WERI-Rb-1 (cell line): ENCODE results near the gene TRIM54.

Experiments used
- DNase-seq: peaks from one replicate; pipeline ENCODE4 v3.0.0-alpha.2; 2020
- H3K27ac ChIP-seq: fragments of 250-450 bp; sonication (Bioruptor Pico); 2 replicates; pipeline ENCODE4 v1.5.1; 2020; ENCODE audit warnings: mild to moderate bottlenecking, moderate library complexity
- H3K27me3 ChIP-seq: fragments of 250-450 bp; sonication (Bioruptor Pico); 2 replicates; pipeline ENCODE4 v1.5.1; 2021; ENCODE audit warnings: mild to moderate bottlenecking, low read depth, moderate library complexity; ENCODE audit not compliant: insufficient read depth, severe bottlenecking
- H3K36me3 ChIP-seq: fragments of 250-450 bp; sonication (Bioruptor Pico); 2 replicates; pipeline ENCODE4 v1.5.1; 2020; ENCODE audit warnings: mild to moderate bottlenecking, moderate library complexity
- H3K4me3 ChIP-seq: 2 replicates; pipeline ENCODE4 v1.5.1; 2011; ENCODE audit warnings: low read depth, mild to moderate bottlenecking, control low read depth, low read length
- H3K9me3 ChIP-seq: fragments of 250-450 bp; sonication (Bioruptor Pico); 2 replicates; pipeline ENCODE4 v1.5.1; 2021; ENCODE audit warnings: mild to moderate bottlenecking, moderate library complexity; ENCODE audit not compliant: severe bottlenecking
- TF ChIP-seq, protein P1 (sequence below): IDR thresholded peaks from 2 replicates; pipeline ENCODE4 v1.5.1; 2011; ENCODE audit warnings: low read depth, mild to moderate bottlenecking, control low read depth, inconsistent platforms, low read length

The TRIM54 gene

GRCh38 chr2:27322301-27322765 is 40.1 kb downstream of the TRIM54 start:
- no peaks in the 10 kb centered on the region for H3K27me3 ChIP-seq
- peak; percentile 29 for DNase-seq
- H3K9me3 ChIP-seq, result no peaks in the 10 kb centered on the region
- TF ChIP-seq, protein P1, sequence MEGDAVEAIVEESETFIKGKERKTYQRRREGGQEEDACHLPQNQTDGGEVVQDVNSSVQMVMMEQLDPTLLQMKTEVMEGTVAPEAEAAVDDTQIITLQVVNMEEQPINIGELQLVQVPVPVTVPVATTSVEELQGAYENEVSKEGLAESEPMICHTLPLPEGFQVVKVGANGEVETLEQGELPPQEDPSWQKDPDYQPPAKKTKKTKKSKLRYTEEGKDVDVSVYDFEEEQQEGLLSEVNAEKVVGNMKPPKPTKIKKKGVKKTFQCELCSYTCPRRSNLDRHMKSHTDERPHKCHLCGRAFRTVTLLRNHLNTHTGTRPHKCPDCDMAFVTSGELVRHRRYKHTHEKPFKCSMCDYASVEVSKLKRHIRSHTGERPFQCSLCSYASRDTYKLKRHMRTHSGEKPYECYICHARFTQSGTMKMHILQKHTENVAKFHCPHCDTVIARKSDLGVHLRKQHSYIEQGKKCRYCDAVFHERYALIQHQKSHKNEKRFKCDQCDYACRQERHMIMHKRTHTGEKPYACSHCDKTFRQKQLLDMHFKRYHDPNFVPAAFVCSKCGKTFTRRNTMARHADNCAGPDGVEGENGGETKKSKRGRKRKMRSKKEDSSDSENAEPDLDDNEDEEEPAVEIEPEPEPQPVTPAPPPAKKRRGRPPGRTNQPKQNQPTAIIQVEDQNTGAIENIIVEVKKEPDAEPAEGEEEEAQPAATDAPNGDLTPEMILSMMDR, result no peak
- H3K27ac ChIP-seq, result peak overlapping the region; percentile 91
- peaks cover 21% of the 10 kb centered on the region for H3K36me3 ChIP-seq
- H3K4me3 ChIP-seq, result peak overlapping the region; percentile 89

DNA sequence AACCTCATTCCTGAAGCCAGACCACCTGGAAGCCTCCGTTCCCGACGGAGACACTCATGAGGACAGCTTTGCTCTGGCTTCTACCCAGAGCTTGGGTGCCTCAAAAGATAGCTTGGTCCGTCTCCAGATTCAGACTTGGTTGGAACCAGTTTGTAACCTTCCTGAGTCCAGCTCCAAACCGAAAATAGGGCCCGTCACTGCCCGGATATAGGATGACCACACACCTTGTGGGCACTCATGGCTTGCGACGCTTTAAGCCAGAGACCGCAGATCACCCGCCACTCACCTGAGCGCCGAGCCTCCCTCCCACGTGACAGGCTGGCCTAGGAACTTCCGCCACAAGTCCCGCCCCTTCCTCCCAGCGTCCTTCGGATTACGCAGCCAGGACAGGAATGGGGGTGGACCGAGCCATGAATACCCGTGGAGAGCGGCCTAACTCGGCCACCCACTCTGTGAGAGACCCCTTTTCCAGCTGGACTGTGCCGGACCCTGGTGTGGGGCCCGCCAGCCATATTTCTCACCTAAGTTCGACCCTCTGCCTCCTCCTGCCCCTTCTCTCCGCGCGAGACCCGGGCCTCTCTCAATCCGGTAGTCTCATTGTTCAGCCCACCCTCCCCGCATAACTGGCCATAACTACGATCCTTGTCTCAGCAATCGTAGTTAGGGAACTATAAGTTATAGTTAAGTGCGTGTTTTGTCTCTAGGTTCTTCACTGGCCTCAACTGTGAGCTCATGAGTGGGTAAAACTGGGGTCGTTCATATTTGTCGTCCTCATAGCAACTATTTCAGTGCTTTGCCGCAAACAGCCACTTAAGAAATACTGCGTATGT is 40.8 kb downstream of the TRIM54 start, which contains the start of gene MPV17:
TSS of gene MPV17 (minus strand) at position 332 of the 830 bp plus-strand sequence. CDS start 580 bp downstream, outside the sequence.
- no peaks in the 10 kb centered on the region for H3K9me3 ChIP-seq
- TF ChIP-seq, protein P1, result no peak
- no peaks in the 10 kb centered on the region for H3K27me3 ChIP-seq
- peak; percentile 98 for DNase-seq
- peaks cover 26% of the 10 kb centered on the region for H3K36me3 ChIP-seq
- peak within 1 kb of the TSS; percentile 89 for H3K4me3 ChIP-seq
- peak within 1 kb of the TSS; percentile 91 for H3K27ac ChIP-seq

- Histone ChIP-seq H3K27me3 (no peaks in the 10 kb centered on the region), H3K4me3 (peak overlapping the region; percentile 89), H3K27ac (peak overlapping the region; percentile 91), H3K36me3 (peaks cover 33% of the 10 kb centered on the region), H3K9me3 (no peaks in the 10 kb centered on the region)
- TF ChIP-seq, protein P1, result no peak
- DNase-seq, result no peak
Measured at GRCh38 chr2:27323596-27324285, 41.5 kb downstream of the TRIM54 start.

DNA sequence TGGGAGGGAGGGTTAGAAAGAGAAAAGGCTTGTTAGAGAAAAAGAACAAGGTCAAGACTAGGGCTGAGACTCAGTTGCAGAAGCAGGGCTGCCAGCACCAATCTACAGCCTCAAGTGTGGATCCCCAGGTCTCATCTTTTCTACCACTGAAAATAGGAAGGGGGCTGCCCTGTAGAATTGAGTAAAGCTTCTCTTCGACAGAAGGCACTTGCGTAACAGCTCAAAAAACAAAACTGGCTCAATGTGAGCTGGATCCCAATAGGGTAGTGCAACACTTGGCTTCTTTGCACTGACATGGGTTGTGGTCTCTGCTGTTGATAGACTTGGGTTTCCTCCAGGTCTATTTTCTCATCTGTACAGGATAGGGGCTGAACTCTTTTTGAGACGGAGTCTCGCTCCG is 42.5 kb downstream of the TRIM54 start:
- TF ChIP-seq, protein P1, result no peak
- Histone ChIP-seq H3K27ac (no peak overlapping the region), H3K4me3 (no peak overlapping the region), H3K27me3 (no peaks in the 10 kb centered on the region), H3K9me3 (no peaks in the 10 kb centered on the region), H3K36me3 (peaks cover 43% of the 10 kb centered on the region)
- DNase-seq, result no peak

GRCh38 chr2:27335311-27335710 is 53.1 kb downstream of the TRIM54 start:
- Histone ChIP-seq H3K4me3 (no peak overlapping the region), H3K9me3 (no peaks in the 10 kb centered on the region), H3K36me3 (peaks cover 95% of the 10 kb centered on the region), H3K27ac (no peak overlapping the region), H3K27me3 (no peaks in the 10 kb centered on the region)
- no peak for DNase-seq
- TF ChIP-seq, protein P1, result no peak
